HG03354 (cell line): ENCODE data around the gene ANXA2.
"Not testable (repeated sequence)": the region's sequence is repeated elsewhere in the genome, so short reads cannot be mapped to it uniquely, and the experiment has no call there.

Source experiments
- ATAC-seq: cut with Tn5 transposase; IDR thresholded peaks from one replicate; pipeline ENCODE4 v1.9.1; 2021; ENCODE audit warnings: mild to moderate bottlenecking; ENCODE audit not compliant: unreplicated experiment, poor library complexity, severe bottlenecking

ANXA2 gene

GRCh38 chr15:60411774-60412425 is 14.1 kb upstream of the ANXA2 start:
- no peak for ATAC-seq

- ATAC-seq, result not testable (repeated sequence)
Observed at GRCh38 chr15:60410350-60410749, 12.6 kb upstream of the ANXA2 start.

GRCh38 chr15:60408463-60408981 is 10.7 kb upstream of the ANXA2 start:
- peak; percentile 75 for ATAC-seq

GRCh38 chr15:60407415-60407805 is 9.6 kb upstream of the ANXA2 start:
- no peak for ATAC-seq

- ATAC-seq, result no peak
Observed at GRCh38 chr15:60406513-60407414, 9.0 kb upstream of the ANXA2 start.

GRCh38 chr15:60405399-60405798 is 7.6 kb upstream of the ANXA2 start:
- no peak for ATAC-seq

GRCh38 chr15:60404351-60404750 is 6.6 kb upstream of the ANXA2 start:
- ATAC-seq, result not testable (repeated sequence)

- ATAC-seq, result no peak
Observed at GRCh38 chr15:60400944-60401343, 3.2 kb upstream of the ANXA2 start.

GRCh38 chr15:60399931-60400330 is 2.1 kb upstream of the ANXA2 start:
- no peak for ATAC-seq

- no peak for ATAC-seq
Observed at GRCh38 chr15:60399246-60399915, 1.6 kb upstream of the ANXA2 start.

- ATAC-seq, result peak; percentile 73
Observed at GRCh38 chr15:60396958-60397771, 621 bp downstream of the ANXA2 start.

GRCh38 chr15:60396560-60396957 is 1.2 kb downstream of the ANXA2 start:
- ATAC-seq, result no peak

- no peak for ATAC-seq
Observed at GRCh38 chr15:60396100-60396499, 1.7 kb downstream of the ANXA2 start.

GRCh38 chr15:60395276-60396011 is 2.3 kb downstream of the ANXA2 start:
- no peak for ATAC-seq

- no peak for ATAC-seq
Observed at GRCh38 chr15:60394689-60395097, 3.1 kb downstream of the ANXA2 start.

GRCh38 chr15:60392986-60393790 is 4.6 kb downstream of the ANXA2 start:
- no peak for ATAC-seq

GRCh38 chr15:60392601-60392985 is 5.2 kb downstream of the ANXA2 start:
- ATAC-seq, result no peak

GRCh38 chr15:60391722-60392315 is 6.0 kb downstream of the ANXA2 start:
- ATAC-seq, result no peak
